ENCODE data around the gene SLC30A10.

- TF ChIP-seq POLR2A (IDR thresholded peaks at IDR 0.05) (no peak), CTCF (IDR thresholded peaks at IDR 0.05) (no peak)
Observed at GRCh38 chr1:219905524-219905923, 22.8 kb downstream of the SLC30A10 start.
